HEK293T (cell line): ENCODE measurements around the gene EIF4EBP3.

Source experiments
- BHLHE40 ChIP-seq: fragments of 450-650 bp; IDR thresholded peaks from 2 replicates; pipeline ENCODE4 v1.6.1; 2016; ENCODE audit warnings: mild to moderate bottlenecking, moderate library complexity, borderline replicate concordance
- CTBP1 ChIP-seq: fragments of 450-650 bp; IDR thresholded peaks from 2 replicates; pipeline ENCODE4 v1.6.1; 2016; ENCODE audit warnings: borderline replicate concordance
- FOXM1 ChIP-seq: fragments of 450-650 bp; IDR thresholded peaks from 2 replicates; pipeline ENCODE4 v1.6.1; 2017; ENCODE audit warnings: mild to moderate bottlenecking, borderline replicate concordance
- SP1 ChIP-seq: fragments of 450-650 bp; IDR thresholded peaks from 2 replicates; pipeline ENCODE4 v1.6.1; 2017
- SUZ12 ChIP-seq: fragments of 450-650 bp; IDR thresholded peaks from 2 replicates; pipeline ENCODE4 v1.6.1; 2016; ENCODE audit warnings: mild to moderate bottlenecking
- TARDBP ChIP-seq: fragments of 450-650 bp; IDR thresholded peaks from 2 replicates; pipeline ENCODE4 v1.6.1; 2016

DNA sequence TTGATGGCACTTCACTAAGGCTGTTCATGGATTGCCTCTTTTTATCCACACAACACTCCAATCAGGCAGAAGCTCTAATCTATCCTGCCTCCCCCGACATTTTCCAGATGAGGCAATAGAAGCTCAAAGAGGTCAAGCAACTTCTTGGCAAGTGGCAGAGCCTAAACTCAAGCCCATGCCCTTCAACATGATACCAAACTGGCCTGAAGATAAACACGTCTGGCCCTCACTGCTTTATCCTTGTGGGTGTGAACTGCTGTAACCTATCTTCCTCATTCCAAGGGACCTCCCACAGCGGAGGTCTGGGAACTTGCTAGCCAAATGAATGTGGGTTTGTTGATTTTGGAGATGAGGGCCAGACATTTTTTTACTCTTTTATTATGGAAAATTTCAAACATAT is 26.7 kb downstream of the EIF4EBP3 start:
- no peak for TF ChIP-seq TARDBP
- no peak for TF ChIP-seq BHLHE40
- no peak for TF ChIP-seq SUZ12
- no peak for TF ChIP-seq SP1
- TF ChIP-seq CTBP1 = no peak
- TF ChIP-seq FOXM1 = no peak
